ENCODE data around the gene MYO1C. TPM values are rescaled to one million over a fixed set of nuclear protein-coding genes. Genes with fewer than 3 reads are reported as not detected.

Gene MYO1C
- total RNA-seq, 2 donors from 2014 or later = 318 to 378 TPM

DNA sequence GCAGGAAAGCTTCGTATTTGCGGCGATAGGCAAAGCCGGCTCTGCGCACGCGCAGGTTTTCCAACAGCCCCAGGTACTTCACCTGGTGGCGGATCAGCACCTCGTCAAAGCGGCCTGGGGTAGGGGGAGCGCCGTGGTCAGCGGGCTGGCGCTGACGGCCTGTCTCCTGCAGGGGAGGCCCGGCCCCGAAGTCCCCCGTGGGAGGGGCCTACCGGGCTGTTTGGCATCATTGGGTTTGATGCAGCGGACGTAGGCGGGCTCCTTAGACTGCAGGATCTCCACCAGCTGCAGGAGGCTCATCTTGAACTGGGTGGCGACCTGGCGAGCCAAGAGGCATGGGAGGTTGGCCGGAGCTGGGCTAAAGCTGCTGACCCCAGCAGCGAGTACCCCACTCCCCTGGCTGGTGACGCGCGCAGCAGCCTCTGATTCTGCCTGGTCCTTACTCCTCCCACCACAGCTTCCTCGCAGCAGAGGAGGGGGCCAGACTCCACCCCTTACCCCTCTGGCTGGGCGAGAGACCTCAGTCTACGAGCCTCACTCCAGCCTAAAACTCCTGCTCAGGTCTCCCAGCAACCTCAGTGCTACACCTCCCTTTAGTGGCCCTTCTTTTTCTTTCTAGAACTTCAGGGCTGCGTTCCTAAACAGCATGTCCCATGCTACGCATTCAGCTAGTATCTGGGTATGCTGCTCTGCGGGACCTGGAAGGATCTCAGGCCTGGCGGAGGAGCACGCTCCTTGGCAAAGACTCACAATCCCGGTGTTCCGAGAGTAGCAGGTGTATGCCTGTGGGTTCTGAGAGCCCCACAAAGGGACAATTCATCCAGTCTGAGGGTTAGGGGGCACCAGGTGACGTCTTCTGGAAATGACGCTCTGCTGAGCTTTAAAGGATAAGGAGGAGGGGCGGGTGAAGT, 20.3 kb downstream of the MYO1C start:
- ATAC-seq (no peak), DNase-seq (no peak)
- intact Hi-C loops (cut with DNase I, micrococcal nuclease) = no loop called here

DNA sequence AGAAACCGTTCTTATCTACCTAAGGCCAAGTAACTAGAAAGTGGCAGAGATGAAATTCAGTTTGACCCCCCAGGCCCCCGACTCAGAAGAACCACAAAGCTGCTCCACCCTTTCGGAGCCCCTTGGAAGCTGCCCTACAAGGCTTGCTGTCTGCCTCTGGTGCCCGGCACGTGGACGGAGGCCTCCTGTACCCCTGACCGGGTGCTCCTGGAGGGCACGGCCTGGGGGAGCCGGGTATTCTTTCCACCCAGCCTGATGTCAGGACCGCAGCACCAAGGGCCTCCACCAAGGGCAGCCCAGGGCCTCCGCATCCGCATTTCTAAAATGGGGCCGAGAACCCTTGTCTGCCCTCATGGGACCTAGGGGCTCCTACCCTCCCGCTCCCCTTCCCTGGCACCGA, 21.0 kb downstream of the MYO1C start:
- intact Hi-C loops (cut with DNase I, micrococcal nuclease) = no loop called here
- ATAC-seq = no peak

DNA sequence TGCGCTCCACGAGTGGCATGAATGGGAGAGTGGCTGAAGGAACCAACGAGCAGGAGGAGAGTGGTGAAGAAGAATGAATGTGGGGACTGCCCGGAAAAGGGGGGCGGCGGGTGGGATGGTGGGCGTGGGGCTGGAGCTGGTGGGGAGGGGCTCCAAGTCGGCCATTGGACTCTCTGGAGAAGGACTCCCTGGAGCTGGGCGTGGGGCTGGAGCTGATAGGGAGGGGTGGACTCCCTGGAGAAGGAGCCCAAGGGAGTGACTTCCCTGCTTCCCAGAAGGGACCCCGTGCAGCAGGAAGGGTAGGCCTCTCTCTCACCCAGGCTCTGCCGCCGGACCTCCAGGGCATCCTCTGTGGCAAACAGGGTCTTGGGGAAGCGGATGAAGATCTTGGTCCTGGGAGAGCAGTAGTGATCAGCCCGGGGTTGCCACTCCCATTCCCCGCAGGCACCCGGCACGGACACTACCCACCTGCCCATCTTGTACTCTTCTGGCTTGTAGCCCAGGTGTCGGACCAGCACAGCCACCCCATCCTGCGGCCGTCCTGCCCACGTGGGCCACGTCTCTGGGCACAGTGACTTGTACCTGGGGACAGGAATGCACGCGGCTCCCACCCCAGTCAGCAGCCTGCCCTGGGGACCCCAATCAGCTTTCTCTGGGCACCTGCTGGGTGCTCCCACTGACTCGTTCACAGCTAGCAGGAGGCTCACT, 21.6 kb downstream of the MYO1C start:
- ATAC-seq (no peak), DNase-seq (no peak)
- intact Hi-C loops (cut with DNase I, micrococcal nuclease) = no loop called here

More for the DNA sequence above, 21.0 kb downstream of the MYO1C start:
- DNase-seq = no peak

- ATAC-seq = no peak
- DNase-seq = no peak
- intact Hi-C loops (cut with DNase I, micrococcal nuclease) = no loop called here
Measured at GRCh38 chr17:1470071-1470754, 22.3 kb downstream of the MYO1C start.

- ATAC-seq (no peak), DNase-seq (no peak)
- intact Hi-C loops (cut with DNase I, micrococcal nuclease) = no loop called here
Measured at GRCh38 chr17:1469231-1469852, 23.1 kb downstream of the MYO1C start.

- ATAC-seq = no peak
- DNase-seq = peak in 1 of 2 donors; percentile 26
Measured at GRCh38 chr17:1467898-1468492, 24.5 kb downstream of the MYO1C start.

GRCh38 chr17:1467258-1467657, 25.2 kb downstream of the MYO1C start:
- ATAC-seq (no peak), DNase-seq (no peak)
- intact Hi-C loops (cut with DNase I, micrococcal nuclease) = no loop called here

More at GRCh38 chr17:1467898-1468492, 24.5 kb downstream of the MYO1C start:
- intact Hi-C loops (cut with DNase I, micrococcal nuclease) = no loop called here

GRCh38 chr17:1464186-1464585, 28.3 kb downstream of the MYO1C start:
- intact Hi-C loops (cut with DNase I, micrococcal nuclease) = no loop called here
- ATAC-seq (no peak), DNase-seq (no peak)

GRCh38 chr17:1462164-1463112, 30.0 kb downstream of the MYO1C start:
- DNase-seq = no peak
- ATAC-seq = no peak
- intact Hi-C loops (cut with DNase I, micrococcal nuclease) = no loop called here

GRCh38 chr17:1461198-1461944, 31.1 kb downstream of the MYO1C start:
- intact Hi-C loops (cut with DNase I, micrococcal nuclease) = no loop called here
- no peak for DNase-seq
- ATAC-seq = no peak

DNA sequence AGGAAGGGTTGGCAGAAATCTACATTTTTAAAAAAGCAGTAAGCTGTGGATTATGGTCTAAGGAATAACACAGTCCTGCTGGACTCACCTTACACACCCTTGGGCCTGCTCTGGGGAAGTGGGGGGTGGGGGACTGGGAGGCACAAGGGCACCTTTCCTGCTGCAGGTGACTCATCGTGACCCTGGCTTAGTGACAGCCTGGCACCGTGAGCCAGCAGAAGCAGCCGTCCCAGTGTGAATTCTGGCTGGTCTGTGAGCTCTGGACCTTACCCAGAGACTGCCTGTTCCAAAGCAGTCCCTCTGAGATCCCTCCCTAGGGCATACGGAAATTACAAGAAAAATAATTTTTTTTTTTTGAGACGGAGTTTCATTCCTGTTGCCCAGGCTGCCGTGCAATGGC, 32.3 kb downstream of the MYO1C start:
- DNase-seq = peak; percentile 64 to 86
- peak; percentile 40 for ATAC-seq
- intact Hi-C loops (cut with DNase I, micrococcal nuclease) = no loop called here

DNA sequence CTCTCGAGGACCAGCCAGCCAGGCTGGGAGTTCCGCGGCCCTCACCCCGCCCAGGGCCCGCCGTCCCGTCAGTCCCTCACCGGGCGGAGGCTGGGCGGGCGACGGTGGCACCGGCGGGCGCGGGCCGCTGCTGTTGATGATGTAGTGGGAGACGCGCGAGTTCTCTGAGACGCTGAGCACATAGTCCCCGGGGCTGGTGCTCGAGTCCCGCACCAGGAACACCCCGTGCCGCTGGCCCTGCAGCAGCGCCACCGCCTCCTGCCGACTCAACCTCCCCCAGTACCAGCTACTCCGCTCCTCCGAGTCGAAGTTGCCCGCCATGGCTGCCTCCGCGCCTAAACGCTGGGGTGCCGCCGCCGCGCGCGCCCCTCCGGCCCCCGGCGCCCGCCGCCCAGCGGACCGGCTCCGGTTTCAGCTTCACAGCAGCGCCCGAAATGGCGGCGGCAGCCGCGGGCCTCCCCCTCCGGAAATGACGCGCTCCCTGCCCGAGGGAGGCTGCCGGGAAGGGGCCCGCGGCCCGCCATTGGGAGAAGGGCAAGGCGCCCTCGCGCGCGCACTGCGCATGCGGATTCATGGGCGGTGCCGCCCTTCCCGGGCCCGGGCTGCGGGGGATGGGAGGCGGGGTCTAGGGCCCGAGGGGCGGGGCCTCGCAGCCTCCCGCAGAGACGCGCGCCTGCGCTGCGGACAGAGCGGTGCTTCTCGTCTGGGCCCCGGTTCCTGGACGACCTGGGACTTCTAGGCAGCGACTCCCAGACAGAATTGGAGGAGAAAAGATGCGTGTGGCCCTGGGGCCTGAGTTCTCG, 36.5 kb downstream of the MYO1C start, which contains the start of gene CRK:
Gene CRK, minus strand, starts transcription at position 436 of the 803 bp plus-strand sequence. Its CDS starts 115 bp downstream, at position 321.
- intact Hi-C loops (cut with DNase I, micrococcal nuclease) = loop anchor here in 1 of 2 donors (10.0 kb wide), 1 partner anchor 91 kb away; no protein-coding TSS in a partner anchor
- ATAC-seq (peak; percentile 81), DNase-seq (peak; percentile 93 to 97)

- peak; percentile 55 for ATAC-seq
- DNase-seq = peak; percentile 56 to 76
- intact Hi-C loops (cut with DNase I, micrococcal nuclease) = loop anchor here in 1 of 2 donors (10.0 kb wide), 1 partner anchor 91 kb away; no protein-coding TSS in a partner anchor
Measured at GRCh38 chr17:1455291-1455796, 37.1 kb downstream of the MYO1C start.

DNA sequence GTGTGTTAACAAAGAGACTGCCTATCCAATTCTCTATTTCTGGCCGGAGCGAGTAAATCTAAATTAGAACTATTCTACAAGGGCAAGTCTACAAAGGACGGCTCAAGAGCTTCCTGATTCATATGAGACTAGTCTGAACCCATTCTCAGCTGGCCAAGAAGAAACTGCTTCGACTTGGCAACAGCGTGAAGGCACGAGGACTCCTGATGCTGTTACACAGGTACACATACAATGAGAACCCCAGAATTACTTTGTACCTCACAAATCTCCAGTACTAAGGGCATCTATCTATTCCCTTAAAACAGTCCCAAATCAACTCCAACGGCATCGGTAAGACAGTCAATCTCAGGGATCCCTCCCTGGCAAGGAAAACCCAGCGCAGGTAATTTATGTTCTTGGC, 37.9 kb downstream of the MYO1C start:
- ATAC-seq = no peak
- DNase-seq = no peak
- intact Hi-C loops (cut with DNase I, micrococcal nuclease) = loop anchor here in 1 of 2 donors (10.0 kb wide), 1 partner anchor 90 kb away; no protein-coding TSS in a partner anchor

DNA sequence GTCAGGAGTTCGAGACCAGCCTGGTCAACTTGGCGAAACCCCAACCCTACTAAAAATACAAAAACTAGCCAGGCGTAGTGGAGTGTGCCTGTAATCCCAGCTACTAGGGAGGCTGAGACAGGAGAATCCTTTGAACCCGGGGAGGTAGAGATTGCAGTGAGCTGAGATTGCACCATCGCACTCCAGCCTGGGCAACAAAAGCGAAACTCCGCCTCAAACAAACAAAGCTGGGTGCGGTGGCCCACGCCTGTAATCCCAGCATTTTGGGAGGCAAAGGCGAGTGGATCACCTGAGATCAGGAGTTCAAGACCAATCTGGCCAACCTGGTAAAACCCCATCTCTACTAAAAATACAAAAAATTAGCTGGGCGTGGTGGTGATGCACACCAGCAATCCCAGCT, 38.8 kb downstream of the MYO1C start:
- DNase-seq = peak in 1 of 2 donors; percentile 37
- ATAC-seq = peak; percentile 5
- intact Hi-C loops (cut with DNase I, micrococcal nuclease) = loop anchor here in 1 of 2 donors (10.0 kb wide), 1 partner anchor 89 kb away; no protein-coding TSS in a partner anchor
